BE2C (cell line): ENCODE measurements around the gene GNG2. TPM values are rescaled to one million over a fixed set of nuclear protein-coding genes. Genes with fewer than 3 reads are reported as not detected.

Experiments used
- DNase-seq: peaks from one replicate; pipeline ENCODE4 v3.0.0-alpha.2; 2020
- H3K27me3 ChIP-seq: fragments of 250-450 bp; sonication (Bioruptor Pico); 2 replicates; pipeline ENCODE4 v1.5.1; 2020; ENCODE audit warnings: mild to moderate bottlenecking
- H3K36me3 ChIP-seq: fragments of 250-450 bp; sonication (Bioruptor Pico); 2 replicates; pipeline ENCODE4 v1.5.1; 2020; ENCODE audit warnings: mild to moderate bottlenecking
- H3K4me1 ChIP-seq: fragments of 250-450 bp; sonication (Bioruptor Pico); 2 replicates; pipeline ENCODE4 v1.5.1; 2020
- H3K4me3 ChIP-seq: 2 replicates; pipeline ENCODE4 v1.5.1; 2011; ENCODE audit warnings: low read depth, low read length
- H3K9me3 ChIP-seq: fragments of 250-450 bp; sonication (Bioruptor Pico); 2 replicates; pipeline ENCODE4 v1.5.1; 2020
- polyA plus RNA-seq: library from polyadenylated mRNA; unstranded; fragments of >200 nt; gene quantifications from one replicate; pipeline ENCODE4 v1.2.1, GENCODE V29; 2012; ENCODE audit warnings: low read depth, missing spikeins; ENCODE audit not compliant: insufficient read length, insufficient read depth
- TF ChIP-seq, protein P1 (sequence below): IDR thresholded peaks from 2 replicates; pipeline ENCODE4 v1.5.1; 2012; ENCODE audit warnings: mild to moderate bottlenecking, low read depth, low read length

GNG2 gene
- polyA plus RNA-seq = 50.1 TPM

- DNase-seq = peak; percentile 85
- Histone ChIP-seq H3K4me3 (peak within 1 kb of the TSS; percentile 72), H3K9me3 (no peaks in the 10 kb centered on the region), H3K4me1 (peaks cover 18% of the 10 kb centered on the region), H3K36me3 (no peaks in the 10 kb centered on the region), H3K27me3 (no peaks in the 10 kb centered on the region)
- TF ChIP-seq, protein P1, sequence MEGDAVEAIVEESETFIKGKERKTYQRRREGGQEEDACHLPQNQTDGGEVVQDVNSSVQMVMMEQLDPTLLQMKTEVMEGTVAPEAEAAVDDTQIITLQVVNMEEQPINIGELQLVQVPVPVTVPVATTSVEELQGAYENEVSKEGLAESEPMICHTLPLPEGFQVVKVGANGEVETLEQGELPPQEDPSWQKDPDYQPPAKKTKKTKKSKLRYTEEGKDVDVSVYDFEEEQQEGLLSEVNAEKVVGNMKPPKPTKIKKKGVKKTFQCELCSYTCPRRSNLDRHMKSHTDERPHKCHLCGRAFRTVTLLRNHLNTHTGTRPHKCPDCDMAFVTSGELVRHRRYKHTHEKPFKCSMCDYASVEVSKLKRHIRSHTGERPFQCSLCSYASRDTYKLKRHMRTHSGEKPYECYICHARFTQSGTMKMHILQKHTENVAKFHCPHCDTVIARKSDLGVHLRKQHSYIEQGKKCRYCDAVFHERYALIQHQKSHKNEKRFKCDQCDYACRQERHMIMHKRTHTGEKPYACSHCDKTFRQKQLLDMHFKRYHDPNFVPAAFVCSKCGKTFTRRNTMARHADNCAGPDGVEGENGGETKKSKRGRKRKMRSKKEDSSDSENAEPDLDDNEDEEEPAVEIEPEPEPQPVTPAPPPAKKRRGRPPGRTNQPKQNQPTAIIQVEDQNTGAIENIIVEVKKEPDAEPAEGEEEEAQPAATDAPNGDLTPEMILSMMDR = no peak
Observed at GRCh38 chr14:51860164-51860824, at the start of gene GNG2. GNG2 (plus strand) TSS chr14:51860612; CDS start chr14:51950679, 90,067 bp downstream.

DNA sequence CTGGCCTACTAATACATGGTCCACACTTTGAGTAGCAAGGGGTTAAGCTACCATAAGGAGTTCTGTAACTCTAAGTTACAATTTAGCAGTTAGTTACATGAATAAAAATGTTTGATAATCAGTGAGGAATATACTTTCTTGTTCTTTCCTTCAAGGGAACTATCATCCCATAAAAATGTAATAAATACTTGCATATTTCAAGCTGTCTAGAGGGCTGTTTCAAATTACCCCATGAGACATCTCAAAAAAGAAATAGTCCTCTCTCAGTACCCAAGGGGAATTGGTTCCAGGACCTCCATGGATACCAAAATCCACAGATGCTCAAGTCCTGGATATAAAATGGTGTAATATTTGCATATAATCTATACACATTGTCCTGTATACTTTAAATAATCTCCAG, 48.7 kb upstream of the GNG2 start:
- no peaks in the 10 kb centered on the region for H3K36me3 ChIP-seq
- H3K9me3 ChIP-seq = no peaks in the 10 kb centered on the region
- H3K4me1 ChIP-seq = peaks cover 11% of the 10 kb centered on the region
- DNase-seq = no peak
- TF ChIP-seq, protein P1 = no peak
- no peak overlapping the region for H3K4me3 ChIP-seq
- H3K27me3 ChIP-seq = no peaks in the 10 kb centered on the region

GRCh38 chr14:51816031-51816430, 44.4 kb upstream of the GNG2 start:
- TF ChIP-seq, protein P1 = no peak

GRCh38 chr14:51817326-51817725, 43.1 kb upstream of the GNG2 start:
- H3K4me1 ChIP-seq = peaks cover 24% of the 10 kb centered on the region
- H3K36me3 ChIP-seq = no peaks in the 10 kb centered on the region
- no peak for DNase-seq
- no peak overlapping the region for H3K4me3 ChIP-seq
- no peaks in the 10 kb centered on the region for H3K9me3 ChIP-seq
- no peaks in the 10 kb centered on the region for H3K27me3 ChIP-seq
- TF ChIP-seq, protein P1 = no peak

More at GRCh38 chr14:51816031-51816430, 44.4 kb upstream of the GNG2 start:
- H3K4me1 ChIP-seq = peaks cover 24% of the 10 kb centered on the region
- H3K4me3 ChIP-seq = no peak overlapping the region
- H3K27me3 ChIP-seq = no peaks in the 10 kb centered on the region
- no peaks in the 10 kb centered on the region for H3K36me3 ChIP-seq
- no peak for DNase-seq
- H3K9me3 ChIP-seq = no peaks in the 10 kb centered on the region

GRCh38 chr14:51818748-51819380, 41.5 kb upstream of the GNG2 start:
- Histone ChIP-seq H3K4me3 (no peak overlapping the region), H3K9me3 (no peaks in the 10 kb centered on the region), H3K4me1 (peaks cover 24% of the 10 kb centered on the region), H3K27me3 (no peaks in the 10 kb centered on the region), H3K36me3 (no peaks in the 10 kb centered on the region)
- TF ChIP-seq, protein P1 = no peak
- peak; percentile 84 for DNase-seq

GRCh38 chr14:51821822-51822221, 38.6 kb upstream of the GNG2 start:
- Histone ChIP-seq H3K36me3 (no peaks in the 10 kb centered on the region), H3K27me3 (no peaks in the 10 kb centered on the region), H3K4me3 (no peak overlapping the region), H3K9me3 (no peaks in the 10 kb centered on the region), H3K4me1 (peaks cover 21% of the 10 kb centered on the region)
- no peak for DNase-seq
- TF ChIP-seq, protein P1 = no peak
